ENCODE data around the gene HUNK. TPM values are rescaled to one million over a fixed set of nuclear protein-coding genes. Genes with fewer than 3 reads are reported as not detected.

Gene HUNK
- total RNA-seq, 1 donor from 2014 or later: 0.64 TPM

DNA sequence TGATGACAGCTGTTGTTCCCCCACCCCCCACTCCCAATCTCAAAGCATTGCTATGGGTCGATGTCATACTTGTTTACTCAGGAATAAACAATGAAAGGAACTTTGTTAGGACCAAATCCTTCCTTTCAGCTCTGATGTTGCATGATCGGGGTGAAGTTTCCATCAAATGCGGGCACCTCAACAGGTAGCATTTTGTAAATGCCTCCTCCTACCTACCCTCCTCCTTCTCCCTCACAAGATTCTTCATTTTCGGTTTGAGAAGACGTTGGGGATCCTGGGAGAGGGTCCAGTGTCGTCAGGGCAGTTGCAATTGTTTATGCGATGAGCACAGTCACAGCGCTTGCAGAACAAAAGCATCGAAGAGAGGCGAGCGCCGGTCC lies 758 bp upstream of the HUNK start:
- H3K27ac ChIP-seq: no peak overlapping the region
- intact Hi-C loops (cut with DNase I): no loop called here
- H3K9me3 ChIP-seq: no peaks in the 10 kb centered on the region
- TF ChIP-seq, protein P1, sequence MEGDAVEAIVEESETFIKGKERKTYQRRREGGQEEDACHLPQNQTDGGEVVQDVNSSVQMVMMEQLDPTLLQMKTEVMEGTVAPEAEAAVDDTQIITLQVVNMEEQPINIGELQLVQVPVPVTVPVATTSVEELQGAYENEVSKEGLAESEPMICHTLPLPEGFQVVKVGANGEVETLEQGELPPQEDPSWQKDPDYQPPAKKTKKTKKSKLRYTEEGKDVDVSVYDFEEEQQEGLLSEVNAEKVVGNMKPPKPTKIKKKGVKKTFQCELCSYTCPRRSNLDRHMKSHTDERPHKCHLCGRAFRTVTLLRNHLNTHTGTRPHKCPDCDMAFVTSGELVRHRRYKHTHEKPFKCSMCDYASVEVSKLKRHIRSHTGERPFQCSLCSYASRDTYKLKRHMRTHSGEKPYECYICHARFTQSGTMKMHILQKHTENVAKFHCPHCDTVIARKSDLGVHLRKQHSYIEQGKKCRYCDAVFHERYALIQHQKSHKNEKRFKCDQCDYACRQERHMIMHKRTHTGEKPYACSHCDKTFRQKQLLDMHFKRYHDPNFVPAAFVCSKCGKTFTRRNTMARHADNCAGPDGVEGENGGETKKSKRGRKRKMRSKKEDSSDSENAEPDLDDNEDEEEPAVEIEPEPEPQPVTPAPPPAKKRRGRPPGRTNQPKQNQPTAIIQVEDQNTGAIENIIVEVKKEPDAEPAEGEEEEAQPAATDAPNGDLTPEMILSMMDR (IDR thresholded peaks at IDR 0.05): no peak
- H3K27me3 ChIP-seq: peaks cover 4% of the 10 kb centered on the region
- H3K4me1 ChIP-seq: peaks cover 14 to 26% of the 10 kb centered on the region in 2 donors
- H3K4me3 ChIP-seq: peak overlapping the region in 1 of 2 donors; percentile 85
- no peak for DNase-seq (ENCODE audit: low spot score in 2 of 2)
- H3K36me3 ChIP-seq: no peaks in the 10 kb centered on the region

DNA sequence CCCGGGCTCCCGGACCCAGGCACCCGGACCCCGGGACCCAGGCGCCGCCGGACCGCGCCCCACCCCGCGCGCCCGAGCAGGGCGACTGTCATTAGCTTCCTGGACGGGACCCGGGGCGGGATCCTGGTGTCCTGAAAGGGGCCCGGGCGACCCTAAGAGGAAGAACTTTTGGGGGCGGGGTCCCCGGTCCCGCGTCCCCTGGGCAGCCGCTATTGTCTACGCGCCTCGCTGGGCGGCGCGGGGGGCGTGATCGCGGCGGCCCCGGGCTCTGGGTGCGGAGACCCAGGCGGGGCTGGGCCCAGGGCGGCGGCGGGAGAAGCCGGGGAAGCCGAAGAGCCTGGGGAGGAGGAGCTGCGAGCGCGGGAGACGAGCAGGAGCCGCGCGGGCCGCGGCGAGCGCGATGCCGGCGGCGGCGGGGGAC lies 465 bp downstream of the HUNK start:
- Histone ChIP-seq H3K9me3 (no peaks in the 10 kb centered on the region), H3K4me3 (peak overlapping the region; percentile 70 to 85), H3K27me3 (peaks cover 4% of the 10 kb centered on the region), H3K36me3 (no peaks in the 10 kb centered on the region), H3K4me1 (peaks cover 14 to 26% of the 10 kb centered on the region in 2 donors), H3K27ac (no peak overlapping the region)
- intact Hi-C loops (cut with DNase I): no loop called here
- TF ChIP-seq, protein P1 (IDR thresholded peaks at IDR 0.05): no peak
- no peak for DNase-seq (ENCODE audit: low spot score in 2 of 2)

DNA sequence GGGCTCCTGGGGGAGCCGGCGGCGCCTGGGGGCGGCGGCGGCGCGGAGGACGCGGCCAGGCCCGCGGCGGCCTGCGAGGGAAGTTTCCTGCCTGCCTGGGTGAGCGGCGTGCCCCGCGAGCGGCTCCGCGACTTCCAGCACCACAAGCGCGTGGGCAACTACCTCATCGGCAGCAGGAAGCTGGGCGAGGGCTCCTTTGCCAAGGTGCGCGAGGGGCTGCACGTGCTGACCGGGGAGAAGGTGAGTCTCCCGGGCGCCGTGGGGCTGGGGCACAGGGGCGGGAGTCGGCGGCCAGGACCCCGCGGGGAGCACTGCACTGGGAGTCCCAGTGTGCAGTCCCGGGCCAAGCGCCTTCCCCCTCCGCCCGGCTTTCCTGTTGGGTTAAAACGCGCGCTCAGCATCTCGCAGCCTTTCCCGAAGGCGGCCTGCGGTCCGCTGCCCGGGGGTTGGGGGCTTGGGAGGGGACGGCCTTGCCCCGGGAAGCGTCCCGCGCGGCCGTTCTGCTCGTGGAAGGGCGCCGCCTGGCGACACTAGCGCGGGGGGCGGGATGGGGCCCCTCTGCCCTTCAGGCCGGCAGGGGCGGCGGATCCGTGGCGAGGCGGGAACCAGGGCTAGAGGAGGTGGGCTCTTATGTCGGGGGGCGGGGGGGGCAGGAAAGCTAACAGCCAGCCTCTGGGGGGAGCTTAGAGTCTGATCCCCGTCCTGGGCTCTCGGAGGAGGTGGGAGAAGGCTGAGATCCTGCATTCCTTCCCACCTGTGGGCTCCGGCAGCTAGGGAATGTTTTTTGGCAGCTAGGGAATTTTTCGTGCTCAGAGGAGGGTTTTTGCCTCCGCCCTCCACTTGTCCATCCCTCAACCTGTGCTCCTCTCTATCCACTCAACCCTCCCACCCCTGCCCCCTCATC lies 1.1 kb downstream of the HUNK start:
- intact Hi-C loops (cut with DNase I): no loop called here
- H3K36me3 ChIP-seq: no peaks in the 10 kb centered on the region
- peaks cover 4% of the 10 kb centered on the region for H3K27me3 ChIP-seq
- no peak for DNase-seq (ENCODE audit: low spot score in 2 of 2)
- H3K27ac ChIP-seq: no peak overlapping the region
- H3K4me3 ChIP-seq: peak overlapping the region; percentile 70 to 85
- peaks cover 14 to 26% of the 10 kb centered on the region in 2 donors for H3K4me1 ChIP-seq
- TF ChIP-seq, protein P1 (IDR thresholded peaks at IDR 0.05): peak; percentile 4 to 52 (median 45)
- H3K9me3 ChIP-seq: no peaks in the 10 kb centered on the region

DNA sequence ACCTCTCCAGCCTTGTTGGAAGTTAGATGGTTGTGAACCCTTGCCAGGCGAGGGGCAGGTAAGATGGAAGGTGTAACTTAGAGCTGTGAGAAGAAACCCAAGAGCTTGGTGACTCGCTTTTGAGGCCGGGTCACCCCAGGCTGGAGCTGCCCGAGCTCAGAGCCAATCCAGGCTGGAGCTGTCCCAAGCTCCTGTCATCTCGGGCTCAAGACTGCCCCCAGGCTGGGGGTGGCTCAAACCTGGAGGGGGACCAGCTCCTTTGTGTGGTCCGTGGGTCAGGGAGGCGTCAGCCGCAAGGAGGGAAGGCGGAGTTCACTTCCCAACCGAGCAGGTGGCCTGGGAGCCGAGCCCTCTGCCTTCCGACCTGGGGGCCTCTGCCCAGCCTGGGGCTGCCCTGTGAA lies 2.0 kb downstream of the HUNK start:
- TF ChIP-seq, protein P1 (IDR thresholded peaks at IDR 0.05): no peak
- Histone ChIP-seq H3K27ac (no peak overlapping the region), H3K36me3 (no peaks in the 10 kb centered on the region), H3K27me3 (peaks cover 4% of the 10 kb centered on the region), H3K9me3 (no peaks in the 10 kb centered on the region), H3K4me1 (peaks cover 14 to 26% of the 10 kb centered on the region in 2 donors), H3K4me3 (peak overlapping the region; percentile 19 to 85)
- no peak for DNase-seq (ENCODE audit: low spot score in 2 of 2)
- intact Hi-C loops (cut with DNase I): no loop called here

DNA sequence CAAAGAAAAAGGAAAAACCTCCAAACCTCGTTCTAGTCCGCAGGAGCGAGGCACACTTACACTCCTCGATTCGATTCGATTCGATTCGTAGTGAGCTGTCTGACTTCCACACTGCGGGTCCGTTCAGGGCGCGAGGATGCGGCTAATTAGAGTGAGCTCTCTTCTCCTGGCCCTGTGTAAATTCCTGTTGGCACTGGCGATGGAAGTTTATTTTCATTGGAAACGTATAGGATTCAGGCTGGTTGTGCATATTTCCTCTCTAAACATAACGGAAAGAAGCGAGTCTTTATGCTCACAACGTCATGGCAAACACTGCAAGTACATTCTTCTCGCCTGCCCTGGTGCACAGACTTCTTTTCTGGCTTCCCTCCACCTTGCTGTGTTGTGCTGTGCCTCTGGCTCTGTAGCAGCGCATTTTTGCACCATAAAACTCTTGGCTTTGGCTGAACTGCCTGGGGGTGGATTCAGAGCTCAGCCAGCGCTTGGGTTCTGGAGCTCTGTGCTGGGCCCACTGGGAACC lies 2.7 kb downstream of the HUNK start:
- TF ChIP-seq, protein P1 (IDR thresholded peaks at IDR 0.05): no peak
- no peak overlapping the region for H3K27ac ChIP-seq

More for the DNA sequence above, 2.7 kb downstream of the HUNK start:
- Histone ChIP-seq H3K9me3 (no peaks in the 10 kb centered on the region), H3K4me3 (peak overlapping the region; percentile 19 to 85), H3K4me1 (peaks cover 14 to 26% of the 10 kb centered on the region in 2 donors), H3K27me3 (peaks cover 4% of the 10 kb centered on the region), H3K36me3 (no peaks in the 10 kb centered on the region)
- DNase-seq (ENCODE audit: low spot score in 2 of 2): no peak
- intact Hi-C loops (cut with DNase I): no loop called here
